Kidney glomerular epithelial cell (primary cell): ENCODE data around the gene PFN2.

Experiments used
- DNase-seq: peaks from one replicate; lab custom pipeline; 2025; lab: John Stamatoyannopoulos, UW

The PFN2 gene

DNA sequence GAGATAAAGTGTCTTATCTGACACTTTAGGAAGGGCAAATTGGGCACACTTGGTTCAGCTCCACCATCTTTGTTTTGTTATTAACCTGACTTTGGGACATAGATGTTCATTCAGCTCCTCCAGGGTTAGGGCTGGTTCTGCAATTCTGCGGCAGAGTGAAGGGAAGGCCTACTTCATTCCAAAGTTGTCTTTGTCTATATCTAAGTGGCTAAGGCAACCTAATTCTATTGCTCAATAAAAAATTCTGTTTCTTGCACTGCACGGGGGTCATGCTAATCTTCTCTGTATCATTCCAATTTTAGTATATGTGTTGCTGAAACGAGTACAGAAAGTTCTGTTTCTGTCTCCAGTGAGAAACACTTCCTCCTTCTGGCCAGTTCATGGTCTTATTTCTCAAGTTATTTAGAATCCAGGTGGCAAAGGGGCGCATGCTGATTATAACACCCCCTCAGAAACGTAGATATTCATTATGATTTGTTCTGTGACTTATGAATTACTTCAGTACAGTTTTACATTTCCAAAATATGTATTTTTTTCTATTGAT is 53.5 kb downstream of the PFN2 start:
- DNase-seq, result no peak
